ENCODE results near the gene ZNF283.
"Not testable (repeated sequence)": the region's sequence is repeated elsewhere in the genome, so short reads cannot be mapped to it uniquely, and the experiment has no call there.

Gene ZNF283

GRCh38 chr19:43839139-43839538 lies 12.0 kb downstream of the ZNF283 start:
- DNase-seq (ENCODE audit: insufficient read length, low spot score): no peak
- TF ChIP-seq, protein P1, sequence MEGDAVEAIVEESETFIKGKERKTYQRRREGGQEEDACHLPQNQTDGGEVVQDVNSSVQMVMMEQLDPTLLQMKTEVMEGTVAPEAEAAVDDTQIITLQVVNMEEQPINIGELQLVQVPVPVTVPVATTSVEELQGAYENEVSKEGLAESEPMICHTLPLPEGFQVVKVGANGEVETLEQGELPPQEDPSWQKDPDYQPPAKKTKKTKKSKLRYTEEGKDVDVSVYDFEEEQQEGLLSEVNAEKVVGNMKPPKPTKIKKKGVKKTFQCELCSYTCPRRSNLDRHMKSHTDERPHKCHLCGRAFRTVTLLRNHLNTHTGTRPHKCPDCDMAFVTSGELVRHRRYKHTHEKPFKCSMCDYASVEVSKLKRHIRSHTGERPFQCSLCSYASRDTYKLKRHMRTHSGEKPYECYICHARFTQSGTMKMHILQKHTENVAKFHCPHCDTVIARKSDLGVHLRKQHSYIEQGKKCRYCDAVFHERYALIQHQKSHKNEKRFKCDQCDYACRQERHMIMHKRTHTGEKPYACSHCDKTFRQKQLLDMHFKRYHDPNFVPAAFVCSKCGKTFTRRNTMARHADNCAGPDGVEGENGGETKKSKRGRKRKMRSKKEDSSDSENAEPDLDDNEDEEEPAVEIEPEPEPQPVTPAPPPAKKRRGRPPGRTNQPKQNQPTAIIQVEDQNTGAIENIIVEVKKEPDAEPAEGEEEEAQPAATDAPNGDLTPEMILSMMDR (IDR thresholded peaks at IDR 0.05; ENCODE audit: insufficient read depth, missing control alignments): no peak
- FAIRE-seq: no peak

DNA sequence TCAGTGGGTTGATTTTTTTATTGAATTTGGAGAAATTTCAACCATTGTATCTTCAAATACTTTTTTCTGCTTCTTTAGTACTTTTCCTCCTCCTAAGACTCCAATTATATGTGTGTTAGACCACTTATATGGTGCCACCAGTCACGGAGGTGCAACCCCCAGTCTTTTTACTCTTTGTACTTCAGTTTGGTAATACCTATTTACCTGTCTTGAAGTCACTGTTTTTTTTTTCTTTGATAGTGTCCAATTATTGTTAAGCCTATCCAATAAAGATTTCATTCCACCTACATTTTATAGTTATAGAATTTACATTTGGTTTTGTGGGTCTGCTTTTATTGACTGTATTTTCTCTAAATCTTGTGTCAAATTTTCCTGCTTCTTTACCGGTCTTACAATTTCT lies 14.9 kb downstream of the ZNF283 start:
- no peak for FAIRE-seq
- TF ChIP-seq, protein P1 (IDR thresholded peaks at IDR 0.05; ENCODE audit: insufficient read depth, missing control alignments): no peak
- DNase-seq (ENCODE audit: insufficient read length, low spot score): no peak

DNA sequence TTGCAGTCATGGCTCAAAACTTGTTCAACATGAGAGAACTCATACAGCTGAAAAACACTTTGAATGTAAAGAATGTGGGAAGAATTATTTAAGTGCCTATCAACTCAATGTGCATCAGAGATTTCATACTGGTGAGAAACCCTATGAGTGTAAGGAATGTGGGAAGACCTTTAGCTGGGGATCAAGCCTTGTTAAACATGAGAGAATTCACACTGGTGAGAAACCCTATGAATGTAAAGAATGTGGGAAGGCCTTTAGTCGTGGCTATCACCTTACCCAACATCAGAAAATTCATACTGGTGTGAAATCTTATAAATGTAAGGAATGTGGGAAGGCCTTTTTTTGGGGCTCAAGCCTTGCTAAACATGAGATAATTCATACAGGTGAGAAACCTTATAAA lies 20.1 kb downstream of the ZNF283 start:
- FAIRE-seq (no peak), DNase-seq (ENCODE audit: insufficient read length, low spot score) (no peak)
- TF ChIP-seq, protein P1 (IDR thresholded peaks at IDR 0.05; ENCODE audit: insufficient read depth, missing control alignments): no peak

DNA sequence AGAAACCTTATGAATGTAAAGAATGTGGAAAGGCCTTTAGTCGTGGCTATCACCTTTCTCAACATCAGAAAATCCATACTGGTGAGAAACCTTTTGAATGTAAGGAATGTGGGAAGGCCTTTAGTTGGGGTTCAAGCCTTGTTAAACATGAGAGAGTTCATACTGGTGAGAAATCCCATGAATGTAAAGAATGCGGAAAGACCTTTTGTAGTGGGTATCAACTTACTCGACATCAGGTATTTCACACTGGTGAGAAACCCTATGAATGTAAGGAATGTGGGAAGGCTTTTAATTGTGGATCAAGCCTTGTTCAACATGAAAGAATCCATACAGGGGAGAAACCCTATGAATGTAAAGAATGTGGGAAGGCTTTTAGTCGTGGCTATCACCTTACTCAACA lies 20.8 kb downstream of the ZNF283 start:
- FAIRE-seq: no peak
- DNase-seq (ENCODE audit: insufficient read length, low spot score): no peak
- TF ChIP-seq, protein P1 (IDR thresholded peaks at IDR 0.05; ENCODE audit: insufficient read depth, missing control alignments): no peak

DNA sequence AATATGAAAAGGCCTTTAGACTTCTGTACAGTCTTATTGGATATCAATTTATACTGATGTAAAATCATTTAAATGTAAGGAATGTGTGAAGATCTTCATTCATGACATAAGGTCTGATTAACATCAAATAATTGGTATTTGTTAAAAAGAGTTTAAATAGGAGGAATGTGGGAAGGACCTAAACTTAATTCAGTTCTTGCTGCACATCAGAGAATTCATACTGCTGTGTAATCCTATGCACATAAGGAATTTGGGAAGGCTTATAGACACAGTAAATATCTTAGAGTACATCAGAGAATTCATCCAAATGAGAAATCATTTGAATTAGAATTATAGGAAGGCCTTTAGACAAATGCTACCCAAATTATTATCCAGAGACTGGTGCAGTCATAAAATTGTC lies 21.7 kb downstream of the ZNF283 start:
- no peak for DNase-seq (ENCODE audit: insufficient read length, low spot score)
- no peak for FAIRE-seq
- TF ChIP-seq, protein P1 (IDR thresholded peaks at IDR 0.05; ENCODE audit: insufficient read depth, missing control alignments): no peak

GRCh38 chr19:43858174-43858573 lies 31.1 kb downstream of the ZNF283 start:
- no peak for FAIRE-seq

GRCh38 chr19:43866923-43867322 lies 39.8 kb downstream of the ZNF283 start:
- FAIRE-seq: not testable (repeated sequence)

More at GRCh38 chr19:43858174-43858573, 31.1 kb downstream of the ZNF283 start:
- TF ChIP-seq, protein P1 (IDR thresholded peaks at IDR 0.05; ENCODE audit: insufficient read depth, missing control alignments): no peak
- no peak for DNase-seq (ENCODE audit: insufficient read length, low spot score)

More at GRCh38 chr19:43866923-43867322, 39.8 kb downstream of the ZNF283 start:
- not testable (repeated sequence) for DNase-seq (ENCODE audit: insufficient read length, low spot score)
